Activated CD4-positive, CD25-positive, alpha-beta regulatory T cell treated with anti-CD3 and anti-CD28 coated beads, Interleukin-2, amount 50 U/mL, for 72 hours (primary cell): ENCODE results near the gene SPAST.
"Not testable (repeated sequence)": the region's sequence is repeated elsewhere in the genome, so short reads cannot be mapped to it uniquely, and the experiment has no call there.

Experiments
- DNase-seq: peaks from one replicate; pipeline ENCODE4 v3.0.0; 2021

The SPAST gene

GRCh38 chr2:32129086-32129485 is 65.7 kb downstream of the SPAST start:
- DNase-seq: no peak

- DNase-seq: no peak
Measured at GRCh38 chr2:32135409-32135808, 72.1 kb downstream of the SPAST start.

- DNase-seq: no peak
Measured at GRCh38 chr2:32136097-32136496, 72.7 kb downstream of the SPAST start.

- not testable (repeated sequence) for DNase-seq
Measured at GRCh38 chr2:32151544-32151943, 88.2 kb downstream of the SPAST start.

GRCh38 chr2:32159678-32160077 is 96.3 kb downstream of the SPAST start:
- DNase-seq: no peak

- DNase-seq: no peak
Measured at GRCh38 chr2:32161296-32161695, 97.9 kb downstream of the SPAST start.

GRCh38 chr2:32164254-32164653 is 100.9 kb downstream of the SPAST start:
- not testable (repeated sequence) for DNase-seq

GRCh38 chr2:32165027-32165347 is 101.6 kb downstream of the SPAST start:
- DNase-seq: not testable (repeated sequence)

GRCh38 chr2:32166115-32166574 is 102.8 kb downstream of the SPAST start:
- DNase-seq: no peak

GRCh38 chr2:32168513-32168912 is 105.2 kb downstream of the SPAST start:
- DNase-seq: no peak

- DNase-seq: no peak
Measured at GRCh38 chr2:32172870-32173269, 109.5 kb downstream of the SPAST start.

GRCh38 chr2:32182667-32183066 is 119.3 kb downstream of the SPAST start:
- DNase-seq: no peak

GRCh38 chr2:32189011-32189410 is 125.7 kb downstream of the SPAST start:
- DNase-seq: no peak

- DNase-seq: no peak
Measured at GRCh38 chr2:32192418-32192817, 129.1 kb downstream of the SPAST start.

GRCh38 chr2:32200814-32201213 is 137.5 kb downstream of the SPAST start:
- no peak for DNase-seq

- DNase-seq: not testable (repeated sequence)
Measured at GRCh38 chr2:32203428-32203827, 140.1 kb downstream of the SPAST start.
